Measurements from ENCODE around the gene GRIA1.

The GRIA1 gene

DNA sequence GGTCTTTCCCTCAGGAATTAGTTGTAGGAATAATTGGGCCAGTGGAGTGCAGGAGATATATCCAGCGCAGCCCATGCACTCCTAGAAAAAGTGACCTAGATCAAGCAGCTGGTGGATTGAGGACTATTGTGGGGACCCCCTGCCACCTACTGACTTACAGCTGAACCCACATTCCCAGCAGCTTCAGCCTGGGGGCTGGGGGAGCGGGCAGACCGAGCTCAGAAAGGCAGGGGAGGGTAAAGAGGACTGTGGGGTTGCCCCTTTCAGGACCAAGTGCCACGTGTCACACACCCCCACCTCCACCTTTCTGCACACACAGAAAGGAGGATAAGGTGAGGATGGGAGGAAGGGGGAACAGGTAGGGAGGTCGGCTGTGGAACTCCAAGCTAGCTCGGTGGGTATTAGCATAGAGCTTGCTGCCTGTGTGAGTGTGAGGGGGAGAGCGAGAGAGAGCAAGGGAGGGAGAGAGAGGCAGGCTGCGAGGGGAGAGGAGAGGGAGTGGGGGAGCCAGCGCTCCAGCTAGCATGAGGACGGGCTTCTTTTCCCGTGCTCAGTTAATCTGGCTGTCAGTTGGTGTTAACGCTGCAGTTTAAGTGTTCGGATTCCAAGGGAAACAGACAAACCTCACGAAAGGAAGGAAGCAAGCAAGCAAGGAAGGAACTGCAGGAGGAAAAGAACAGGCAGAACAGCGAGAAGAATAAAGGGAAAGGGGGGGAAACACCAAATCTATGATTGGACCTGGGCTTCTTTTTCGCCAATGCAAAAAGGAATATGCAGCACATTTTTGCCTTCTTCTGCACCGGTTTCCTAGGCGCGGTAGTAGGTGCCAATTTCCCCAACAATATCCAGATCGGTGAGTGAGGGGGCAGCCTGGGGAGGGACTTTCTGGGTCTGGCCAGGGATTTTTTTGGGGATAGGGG, at the start of gene GRIA1:
Gene GRIA1 (plus strand): TSS at position 553 of the 920 bp plus-strand sequence.
- Histone ChIP-seq H3K27me3 (replicated peaks; ENCODE audit: insufficient read depth, low read length) (no peaks in the 10 kb centered on the region), H3K9ac (ENCODE audit: low read length) (no peak within 1 kb of the TSS), H3K9me3 (replicated peaks; ENCODE audit: insufficient read depth, low read length) (no peaks in the 10 kb centered on the region), H3K36me3 (replicated peaks; ENCODE audit: insufficient read depth, low read length) (no peaks in the 10 kb centered on the region), H3F3A (ENCODE audit: insufficient read depth, low read length) (no peaks in the 10 kb centered on the region), H3K79me2 (ENCODE audit: low read length) (no peaks in the 10 kb centered on the region), H3K4me3 (ENCODE audit: low read length) (no peak within 1 kb of the TSS), H3K9me2 (replicated peaks; ENCODE audit: insufficient read depth, low read length) (no peaks in the 10 kb centered on the region), H2AFZ (ENCODE audit: low read length) (no peak within 1 kb of the TSS), H3K27ac (ENCODE audit: low read length) (no peak within 1 kb of the TSS), H3K4me1 (ENCODE audit: low read length) (no peaks in the 10 kb centered on the region), H3K4me2 (ENCODE audit: low read depth, low read length) (no peak within 1 kb of the TSS), H4K20me1 (ENCODE audit: insufficient read depth, low read length) (no peaks in the 10 kb centered on the region)
- no peak for TF ChIP-seq EZH2phosphoT487 (IDR thresholded peaks at IDR 0.05; ENCODE audit: low read length)
- no peak for TF ChIP-seq EZH2 (optimal IDR thresholded peaks at IDR 0.05; ENCODE audit: low read depth, low read length)
- TF ChIP-seq, protein P1, sequence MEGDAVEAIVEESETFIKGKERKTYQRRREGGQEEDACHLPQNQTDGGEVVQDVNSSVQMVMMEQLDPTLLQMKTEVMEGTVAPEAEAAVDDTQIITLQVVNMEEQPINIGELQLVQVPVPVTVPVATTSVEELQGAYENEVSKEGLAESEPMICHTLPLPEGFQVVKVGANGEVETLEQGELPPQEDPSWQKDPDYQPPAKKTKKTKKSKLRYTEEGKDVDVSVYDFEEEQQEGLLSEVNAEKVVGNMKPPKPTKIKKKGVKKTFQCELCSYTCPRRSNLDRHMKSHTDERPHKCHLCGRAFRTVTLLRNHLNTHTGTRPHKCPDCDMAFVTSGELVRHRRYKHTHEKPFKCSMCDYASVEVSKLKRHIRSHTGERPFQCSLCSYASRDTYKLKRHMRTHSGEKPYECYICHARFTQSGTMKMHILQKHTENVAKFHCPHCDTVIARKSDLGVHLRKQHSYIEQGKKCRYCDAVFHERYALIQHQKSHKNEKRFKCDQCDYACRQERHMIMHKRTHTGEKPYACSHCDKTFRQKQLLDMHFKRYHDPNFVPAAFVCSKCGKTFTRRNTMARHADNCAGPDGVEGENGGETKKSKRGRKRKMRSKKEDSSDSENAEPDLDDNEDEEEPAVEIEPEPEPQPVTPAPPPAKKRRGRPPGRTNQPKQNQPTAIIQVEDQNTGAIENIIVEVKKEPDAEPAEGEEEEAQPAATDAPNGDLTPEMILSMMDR (IDR thresholded peaks at IDR 0.05; ENCODE audit: low read length) = no peak
- DNase-seq = no peak

DNA sequence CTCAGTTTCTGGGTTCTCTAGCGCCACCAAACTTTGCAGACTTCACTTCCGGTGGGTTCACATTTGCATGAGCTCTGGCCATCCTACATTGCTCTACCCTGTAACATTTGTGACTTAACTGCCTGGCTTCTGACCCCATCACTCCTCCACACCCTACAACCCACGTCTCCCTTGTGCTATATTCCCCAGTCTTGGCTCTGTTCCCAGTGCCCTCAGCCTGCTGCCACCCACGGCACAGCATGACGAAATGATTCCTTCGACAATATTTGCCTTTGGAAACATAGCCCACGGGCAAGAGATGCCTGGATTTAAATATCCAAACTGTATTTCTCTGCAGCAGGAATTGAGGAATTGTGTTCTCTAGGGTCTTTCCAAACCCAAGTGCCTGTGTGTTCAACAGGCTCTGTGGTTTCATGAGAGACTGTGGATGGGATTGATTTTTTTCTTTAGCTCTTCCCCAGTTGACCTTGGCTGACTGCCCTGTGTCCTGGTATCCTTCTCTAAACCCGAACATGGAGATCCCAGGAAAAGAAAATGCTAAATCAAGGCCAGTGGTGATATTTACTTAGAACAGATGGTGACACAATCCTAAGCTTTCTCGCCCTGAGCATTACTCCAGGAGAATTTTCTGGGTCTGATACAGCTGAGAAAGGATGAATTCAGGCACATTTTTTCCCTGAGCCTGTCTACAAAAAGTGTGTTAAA, 44.4 kb upstream of the GRIA1 start:
- Histone ChIP-seq H3K9ac (ENCODE audit: low read length) (no peak overlapping the region), H3K36me3 (replicated peaks; ENCODE audit: insufficient read depth, low read length) (no peaks in the 10 kb centered on the region), H4K20me1 (ENCODE audit: insufficient read depth, low read length) (no peaks in the 10 kb centered on the region), H3K9me2 (replicated peaks; ENCODE audit: insufficient read depth, low read length) (no peaks in the 10 kb centered on the region), H3K4me3 (ENCODE audit: low read length) (no peak overlapping the region), H3F3A (ENCODE audit: insufficient read depth, low read length) (no peaks in the 10 kb centered on the region), H3K79me2 (ENCODE audit: low read length) (no peaks in the 10 kb centered on the region), H3K4me2 (ENCODE audit: low read depth, low read length) (no peak overlapping the region), H3K9me3 (replicated peaks; ENCODE audit: insufficient read depth, low read length) (no peaks in the 10 kb centered on the region), H3K27ac (ENCODE audit: low read length) (no peak overlapping the region), H2AFZ (ENCODE audit: low read length) (no peak overlapping the region), H3K4me1 (ENCODE audit: low read length) (no peaks in the 10 kb centered on the region), H3K27me3 (replicated peaks; ENCODE audit: insufficient read depth, low read length) (no peaks in the 10 kb centered on the region)
- no peak for DNase-seq
- TF ChIP-seq EZH2 (optimal IDR thresholded peaks at IDR 0.05; ENCODE audit: low read depth, low read length) = no peak
- TF ChIP-seq, protein P1 (IDR thresholded peaks at IDR 0.05; ENCODE audit: low read length) = no peak
- TF ChIP-seq EZH2phosphoT487 (IDR thresholded peaks at IDR 0.05; ENCODE audit: low read length) = no peak

DNA sequence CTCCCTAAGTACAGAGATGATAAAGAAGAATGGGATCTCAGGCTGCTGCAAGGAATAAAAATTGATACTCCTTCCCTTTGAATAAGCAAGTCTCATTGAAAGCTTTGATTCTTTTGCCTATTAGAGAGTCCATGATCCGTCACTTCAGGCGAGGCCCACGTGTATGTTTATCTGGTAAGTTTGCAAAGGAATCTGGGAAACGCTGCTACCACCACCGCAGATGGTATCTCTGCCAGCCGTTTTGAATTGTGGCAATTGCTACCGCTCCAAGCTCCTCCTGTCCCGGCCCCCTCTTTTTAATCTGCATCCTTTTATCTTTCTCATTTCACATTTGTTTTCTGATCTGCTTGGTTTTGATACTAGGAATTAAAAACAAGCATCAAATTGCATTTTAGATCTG, 42.9 kb upstream of the GRIA1 start:
- TF ChIP-seq EZH2phosphoT487 (IDR thresholded peaks at IDR 0.05; ENCODE audit: low read length) = no peak
- no peak for TF ChIP-seq EZH2 (optimal IDR thresholded peaks at IDR 0.05; ENCODE audit: low read depth, low read length)
- TF ChIP-seq, protein P1 (IDR thresholded peaks at IDR 0.05; ENCODE audit: low read length) = no peak
- H3K9ac ChIP-seq (ENCODE audit: low read length) = no peak overlapping the region
- H3K36me3 ChIP-seq (replicated peaks; ENCODE audit: insufficient read depth, low read length) = no peaks in the 10 kb centered on the region
- no peak overlapping the region for H3K4me2 ChIP-seq (ENCODE audit: low read depth, low read length)
- no peaks in the 10 kb centered on the region for H3K9me2 ChIP-seq (replicated peaks; ENCODE audit: insufficient read depth, low read length)
- no peak for DNase-seq
- H3K4me1 ChIP-seq (ENCODE audit: low read length) = no peaks in the 10 kb centered on the region
- no peaks in the 10 kb centered on the region for H3K79me2 ChIP-seq (ENCODE audit: low read length)
- H3F3A ChIP-seq (ENCODE audit: insufficient read depth, low read length) = no peaks in the 10 kb centered on the region
- no peaks in the 10 kb centered on the region for H3K27me3 ChIP-seq (replicated peaks; ENCODE audit: insufficient read depth, low read length)
- H3K27ac ChIP-seq (ENCODE audit: low read length) = no peak overlapping the region
- H3K4me3 ChIP-seq (ENCODE audit: low read length) = no peak overlapping the region
- H2AFZ ChIP-seq (ENCODE audit: low read length) = no peak overlapping the region
- H3K9me3 ChIP-seq (replicated peaks; ENCODE audit: insufficient read depth, low read length) = no peaks in the 10 kb centered on the region
- no peaks in the 10 kb centered on the region for H4K20me1 ChIP-seq (ENCODE audit: insufficient read depth, low read length)

Measured in MM.1S (cell line).